GM23338 (cell line): Measurements from ENCODE around the gene PPP1R9B. TPM values are rescaled to one million over a fixed set of nuclear protein-coding genes. Genes with fewer than 3 reads are reported as not detected.
A peak's percentile ranks its signal among the peaks of the same experiment; 100 is the strongest.

Experiments
- ATAC-seq: fragments of 200-7000 bp; cut with Tn5 transposase; 3 replicates; pipeline ENCODE4 v1.9.1; 2020
- DNase-seq: peaks from one replicate; pipeline ENCODE4 v3.0.0-alpha.2; 2015; ENCODE audit warnings: low spot score
- H2AFZ ChIP-seq: fragments of 200-600 bp; sonication (generic); 2 replicates; pipeline ENCODE4 v1.8.0; 2016; ENCODE audit warnings: antibody characterized with exemption, mild to moderate bottlenecking, moderate library complexity
- H3F3A ChIP-seq: fragments of 200-600 bp; sonication (generic); replicated peaks from 2 replicates; pipeline ENCODE4 v1.8.0; 2017; ENCODE audit warnings: antibody characterized with exemption, mixed run types, low read depth
- H3K27ac ChIP-seq: fragments of 200-600 bp; sonication (generic); 2 replicates; pipeline ENCODE4 v1.6.1; 2016; ENCODE audit warnings: low read depth
- H3K27me3 ChIP-seq: fragments of 200-600 bp; sonication (generic); 2 replicates; pipeline ENCODE4 v1.8.0; 2016; ENCODE audit warnings: mild to moderate bottlenecking, mixed run types, moderate library complexity; ENCODE audit not compliant: insufficient read depth
- H3K36me3 ChIP-seq: fragments of 200-600 bp; sonication (generic); 2 replicates; pipeline ENCODE4 v1.8.0; 2016; ENCODE audit warnings: mild to moderate bottlenecking; ENCODE audit not compliant: insufficient read depth
- H3K4me1 ChIP-seq: fragments of 200-600 bp; sonication (generic); 2 replicates; pipeline ENCODE4 v1.8.0; 2016; ENCODE audit warnings: mild to moderate bottlenecking, moderate library complexity; ENCODE audit not compliant: insufficient read depth
- H3K4me2 ChIP-seq: fragments of 200-600 bp; sonication (generic); 2 replicates; pipeline ENCODE4 v1.7.1; 2017; ENCODE audit warnings: mixed run types
- H3K4me3 ChIP-seq: fragments of 200-600 bp; sonication (generic); 2 replicates; pipeline ENCODE4 v1.6.1; 2016; ENCODE audit warnings: mixed run types
- H3K79me2 ChIP-seq: fragments of 200-600 bp; sonication (generic); replicated peaks from 2 replicates; pipeline ENCODE4 v1.8.0; 2017; ENCODE audit warnings: mild to moderate bottlenecking; ENCODE audit not compliant: insufficient read depth
- H3K9me2 ChIP-seq: fragments of 200-600 bp; sonication (generic); 2 replicates; pipeline ENCODE4 v1.8.0; 2017; ENCODE audit not compliant: insufficient read depth
- H4K20me1 ChIP-seq: fragments of 200-600 bp; sonication (generic); replicated peaks from 2 replicates; pipeline ENCODE4 v1.8.0; 2017; ENCODE audit warnings: mild to moderate bottlenecking; ENCODE audit not compliant: insufficient read depth
- H3K27ac Mint-ChIP-seq: 2 replicates; pipeline ENCODE4 v1.8.0; 2020; ENCODE audit warnings: inconsistent platforms, mild to moderate bottlenecking, moderate library complexity, mixed read lengths
- H3K27me3 Mint-ChIP-seq: 3 replicates; pipeline ENCODE4 v1.8.0; 2022; ENCODE audit warnings: low read depth, mild to moderate bottlenecking, moderate library complexity, mixed read lengths, inconsistent platforms; ENCODE audit not compliant: insufficient read depth, poor library complexity
- H3K36me3 Mint-ChIP-seq: 3 replicates; pipeline ENCODE4 v1.8.0; 2021; ENCODE audit warnings: low read depth, mild to moderate bottlenecking, inconsistent platforms, moderate library complexity, mixed read lengths
- H3K4me1 Mint-ChIP-seq: 3 replicates; pipeline ENCODE4 v1.8.0; 2020; ENCODE audit warnings: mild to moderate bottlenecking, inconsistent platforms, mixed read lengths
- H3K4me3 Mint-ChIP-seq: 3 replicates; pipeline ENCODE4 v1.8.0; 2021; ENCODE audit warnings: moderate library complexity, mild to moderate bottlenecking, inconsistent platforms, mixed read lengths
- H3K9me3 Mint-ChIP-seq: 3 replicates; pipeline ENCODE4 v1.8.0; 2020; ENCODE audit warnings: moderate library complexity, mild to moderate bottlenecking, inconsistent platforms, mixed read lengths
- ETS1 ChIP-seq: IDR thresholded peaks from 2 replicates; pipeline ENCODE4 v1.6.1; 2016; ENCODE audit warnings: antibody characterized with exemption
- EZH2phosphoT487 ChIP-seq: fragments of 200-600 bp; sonication (generic); IDR thresholded peaks from one replicate; pipeline ENCODE4 v1.8.1; 2018; ENCODE audit warnings: antibody characterized with exemption; ENCODE audit not compliant: unreplicated experiment
- JUNB ChIP-seq: IDR thresholded peaks from one replicate; pipeline ENCODE4 v1.6.1; 2016; ENCODE audit warnings: antibody characterized with exemption; ENCODE audit not compliant: unreplicated experiment
- NANOG ChIP-seq: IDR thresholded peaks from 2 replicates; pipeline ENCODE4 v1.6.1; 2016; ENCODE audit warnings: antibody characterized with exemption, borderline replicate concordance
- POLR2AphosphoS5 ChIP-seq: IDR thresholded peaks from 2 replicates; pipeline ENCODE4 v1.6.1; 2016; ENCODE audit warnings: antibody characterized with exemption, low read depth
- REST ChIP-seq: IDR thresholded peaks from one replicate; pipeline ENCODE4 v1.6.1; 2018; ENCODE audit warnings: antibody characterized with exemption; ENCODE audit not compliant: unreplicated experiment
- STAT1 ChIP-seq: IDR thresholded peaks from one replicate; pipeline ENCODE4 v1.6.1; 2016; ENCODE audit warnings: antibody characterized with exemption; ENCODE audit not compliant: unreplicated experiment
- ZNF114 ChIP-seq: fragments of 250-450 bp; sonication (Bioruptor Pico); IDR thresholded peaks from 2 replicates; pipeline ENCODE4 v1.5.0; 2020; ENCODE audit warnings: mild to moderate bottlenecking, moderate library complexity
- polyA plus RNA-seq: library from polyadenylated mRNA; unstranded; fragments of >200 nt; fragmentation: Nextera tagmentation; extraction: Ambion mirVana; gene quantifications from 2 replicates; pipeline ENCODE4 v1.2.1, GENCODE V29; 2016
- total RNA-seq: library from RNA; depleted of rRNA; stranded (reverse); fragments of >200 nt; shearing (Covaris generic); gene quantifications from 2 replicates; pipeline ENCODE4 v1.2.3, GENCODE V29; 2014

The PPP1R9B gene
- total and polyA plus RNA-seq, 2 experiments from 2014 or later: 2.1 to 10.5 TPM

- Mint-ChIP-seq H3K4me3 (no peak overlapping the region), H3K27ac (no peak overlapping the region), H3K4me1 (peaks cover 32% of the 10 kb centered on the region), H3K27me3 (peaks cover 12% of the 10 kb centered on the region), H3K36me3 (peaks cover 23% of the 10 kb centered on the region), H3K9me3 (no peaks in the 10 kb centered on the region)
- H3K9me2 ChIP-seq: no peaks in the 10 kb centered on the region
- no peaks in the 10 kb centered on the region for H3K27me3 ChIP-seq
- no peaks in the 10 kb centered on the region for H3K36me3 ChIP-seq
- peaks cover 27% of the 10 kb centered on the region for H3K4me1 ChIP-seq
- DNase-seq (no peak), ATAC-seq (no peak)
- H3F3A ChIP-seq: no peaks in the 10 kb centered on the region
- no peak for TF ChIP-seq JUNB
- no peak for TF ChIP-seq ETS1
- TF ChIP-seq REST: no peak
- H2AFZ ChIP-seq: no peak overlapping the region
- H3K27ac ChIP-seq: no peak overlapping the region
- H3K79me2 ChIP-seq: no peaks in the 10 kb centered on the region
- no peak overlapping the region for H3K4me3 ChIP-seq
- H4K20me1 ChIP-seq: no peaks in the 10 kb centered on the region
- H3K4me2 ChIP-seq: no peak overlapping the region
Observed at GRCh38 chr17:50185631-50186471, 35.4 kb upstream of the PPP1R9B start.

GRCh38 chr17:50184611-50185398, 34.3 kb upstream of the PPP1R9B start:
- Histone ChIP-seq H3K79me2 (no peaks in the 10 kb centered on the region), H2AFZ (no peak overlapping the region), H4K20me1 (no peaks in the 10 kb centered on the region), H3K27me3 (no peaks in the 10 kb centered on the region), H3K4me3 (no peak overlapping the region), H3F3A (no peaks in the 10 kb centered on the region), H3K36me3 (no peaks in the 10 kb centered on the region), H3K9me2 (no peaks in the 10 kb centered on the region), H3K27ac (no peak overlapping the region), H3K4me2 (no peak overlapping the region), H3K4me1 (peaks cover 27% of the 10 kb centered on the region)
- H3K27me3 Mint-ChIP-seq: peaks cover 20% of the 10 kb centered on the region
- no peaks in the 10 kb centered on the region for H3K9me3 Mint-ChIP-seq
- H3K4me1 Mint-ChIP-seq: peaks cover 32% of the 10 kb centered on the region
- DNase-seq: peak; percentile 38
- ATAC-seq: peak; percentile 25; the same call in 2 of the 3 replicates
- peaks cover 23% of the 10 kb centered on the region for H3K36me3 Mint-ChIP-seq
- H3K27ac Mint-ChIP-seq: peak overlapping the region; percentile 60; the same call in 1 of the 2 replicates
- H3K4me3 Mint-ChIP-seq: no peak overlapping the region
- TF ChIP-seq POLR2AphosphoS5 (no peak), REST (no peak), EZH2phosphoT487 (no peak), STAT1 (no peak), JUNB (no peak), ETS1 (no peak), NANOG (no peak), ZNF114 (CRISPR knock-in tag) (no peak)
